Neural crest cell (in vitro differentiated cells): ENCODE data around the gene EMILIN1. TPM values are rescaled to one million over a fixed set of nuclear protein-coding genes. Genes with fewer than 3 reads are reported as not detected.
A peak's percentile ranks its signal among the peaks of the same experiment; 100 is the strongest.

Source experiments
- DNase-seq: peaks from one replicate; pipeline ENCODE4 v3.0.0; 2021; ENCODE audit warnings: low read depth, mixed read lengths, low spot score
- H3K27ac Mint-ChIP-seq: one replicate; pipeline ENCODE4 v1.8.0; 2021; ENCODE audit warnings: mild to moderate bottlenecking, mixed read lengths; ENCODE audit not compliant: unreplicated experiment
- H3K27me3 Mint-ChIP-seq: 2 replicates; pipeline ENCODE4 v1.8.0; 2021; ENCODE audit warnings: low read depth, mild to moderate bottlenecking, mixed read lengths
- H3K36me3 Mint-ChIP-seq: 2 replicates; pipeline ENCODE4 v1.8.0; 2021; ENCODE audit warnings: low read depth, mild to moderate bottlenecking, mixed read lengths
- H3K4me1 Mint-ChIP-seq: 2 replicates; pipeline ENCODE4 v1.8.0; 2021; ENCODE audit warnings: mixed read lengths
- H3K4me3 Mint-ChIP-seq: one replicate; pipeline ENCODE4 v1.8.0; 2021; ENCODE audit warnings: mild to moderate bottlenecking, mixed read lengths
- H3K9me3 Mint-ChIP-seq: 2 replicates; pipeline ENCODE4 v1.8.0; 2021; ENCODE audit warnings: mixed read lengths
- total RNA-seq: library from RNA; stranded (reverse); gene quantifications from 2 replicates; pipeline ENCODE4 v1.2.1, GENCODE V29; 2021
- TF ChIP-seq, protein P1 (sequence below): fragments of 200-600 bp; sonication (generic); conservative IDR thresholded peaks from 2 replicates; pipeline ENCODE4 v1.5.0; 2021; ENCODE audit warnings: antibody characterized with exemption, mild to moderate bottlenecking

The EMILIN1 gene
- total RNA-seq, 1 donor from 2014 or later = 24.1 TPM

DNA sequence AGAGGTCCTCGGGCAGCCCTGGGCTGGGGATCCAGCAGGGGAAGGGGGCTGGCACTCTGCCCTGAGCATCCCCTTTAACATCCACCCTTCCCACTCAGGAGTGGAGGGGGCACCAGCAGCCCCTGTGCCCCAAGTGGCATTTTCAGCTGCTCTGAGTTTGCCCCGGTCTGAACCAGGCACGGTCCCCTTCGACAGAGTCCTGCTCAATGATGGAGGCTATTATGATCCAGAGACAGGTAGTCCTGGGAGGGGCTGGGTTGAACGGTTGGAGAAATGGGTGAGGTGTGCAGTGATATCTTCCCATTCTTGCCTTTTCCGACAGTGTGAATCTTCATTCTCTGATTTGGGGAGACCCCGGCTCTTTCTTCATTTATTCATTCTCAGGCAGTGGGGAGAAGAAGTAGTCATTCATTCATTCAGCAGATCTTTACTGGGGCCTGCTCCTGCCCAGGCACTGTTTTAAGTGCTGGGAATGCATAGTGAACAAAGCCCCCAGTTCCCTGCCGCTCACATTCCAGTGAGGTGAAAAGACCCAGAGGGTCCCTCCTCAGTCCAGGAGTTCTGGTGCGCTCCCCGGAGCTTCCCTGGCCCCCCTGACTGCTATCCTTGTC is 6.8 kb downstream of the EMILIN1 start:
- Mint-ChIP-seq H3K27me3 (peaks cover 13% of the 10 kb centered on the region), H3K4me3 (peak overlapping the region; percentile 61), H3K27ac (no peak overlapping the region), H3K36me3 (no peaks in the 10 kb centered on the region), H3K9me3 (no peaks in the 10 kb centered on the region), H3K4me1 (peaks cover 33% of the 10 kb centered on the region)
- TF ChIP-seq, protein P1, sequence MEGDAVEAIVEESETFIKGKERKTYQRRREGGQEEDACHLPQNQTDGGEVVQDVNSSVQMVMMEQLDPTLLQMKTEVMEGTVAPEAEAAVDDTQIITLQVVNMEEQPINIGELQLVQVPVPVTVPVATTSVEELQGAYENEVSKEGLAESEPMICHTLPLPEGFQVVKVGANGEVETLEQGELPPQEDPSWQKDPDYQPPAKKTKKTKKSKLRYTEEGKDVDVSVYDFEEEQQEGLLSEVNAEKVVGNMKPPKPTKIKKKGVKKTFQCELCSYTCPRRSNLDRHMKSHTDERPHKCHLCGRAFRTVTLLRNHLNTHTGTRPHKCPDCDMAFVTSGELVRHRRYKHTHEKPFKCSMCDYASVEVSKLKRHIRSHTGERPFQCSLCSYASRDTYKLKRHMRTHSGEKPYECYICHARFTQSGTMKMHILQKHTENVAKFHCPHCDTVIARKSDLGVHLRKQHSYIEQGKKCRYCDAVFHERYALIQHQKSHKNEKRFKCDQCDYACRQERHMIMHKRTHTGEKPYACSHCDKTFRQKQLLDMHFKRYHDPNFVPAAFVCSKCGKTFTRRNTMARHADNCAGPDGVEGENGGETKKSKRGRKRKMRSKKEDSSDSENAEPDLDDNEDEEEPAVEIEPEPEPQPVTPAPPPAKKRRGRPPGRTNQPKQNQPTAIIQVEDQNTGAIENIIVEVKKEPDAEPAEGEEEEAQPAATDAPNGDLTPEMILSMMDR = no peak
- DNase-seq = no peak

DNA sequence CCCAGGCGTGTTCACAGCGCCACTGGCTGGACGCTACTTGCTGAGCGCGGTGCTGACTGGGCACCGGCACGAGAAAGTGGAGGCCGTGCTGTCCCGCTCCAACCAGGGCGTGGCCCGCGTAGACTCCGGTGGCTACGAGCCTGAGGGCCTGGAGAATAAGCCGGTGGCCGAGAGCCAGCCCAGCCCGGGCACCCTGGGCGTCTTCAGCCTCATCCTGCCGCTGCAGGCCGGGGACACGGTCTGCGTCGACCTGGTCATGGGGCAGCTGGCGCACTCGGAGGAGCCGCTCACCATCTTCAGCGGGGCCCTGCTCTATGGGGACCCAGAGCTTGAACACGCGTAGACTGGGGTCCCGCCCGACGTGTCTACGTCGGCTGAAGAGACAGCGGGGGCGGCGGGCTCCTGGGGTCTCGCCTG is 7.3 kb downstream of the EMILIN1 start:
- DNase-seq = peak; percentile 43
- H3K36me3 Mint-ChIP-seq = no peaks in the 10 kb centered on the region
- peak overlapping the region; percentile 61 for H3K4me3 Mint-ChIP-seq
- H3K27me3 Mint-ChIP-seq = peaks cover 13% of the 10 kb centered on the region
- no peak overlapping the region for H3K27ac Mint-ChIP-seq
- no peaks in the 10 kb centered on the region for H3K9me3 Mint-ChIP-seq
- H3K4me1 Mint-ChIP-seq = peaks cover 30% of the 10 kb centered on the region
- TF ChIP-seq, protein P1 = no peak

DNA sequence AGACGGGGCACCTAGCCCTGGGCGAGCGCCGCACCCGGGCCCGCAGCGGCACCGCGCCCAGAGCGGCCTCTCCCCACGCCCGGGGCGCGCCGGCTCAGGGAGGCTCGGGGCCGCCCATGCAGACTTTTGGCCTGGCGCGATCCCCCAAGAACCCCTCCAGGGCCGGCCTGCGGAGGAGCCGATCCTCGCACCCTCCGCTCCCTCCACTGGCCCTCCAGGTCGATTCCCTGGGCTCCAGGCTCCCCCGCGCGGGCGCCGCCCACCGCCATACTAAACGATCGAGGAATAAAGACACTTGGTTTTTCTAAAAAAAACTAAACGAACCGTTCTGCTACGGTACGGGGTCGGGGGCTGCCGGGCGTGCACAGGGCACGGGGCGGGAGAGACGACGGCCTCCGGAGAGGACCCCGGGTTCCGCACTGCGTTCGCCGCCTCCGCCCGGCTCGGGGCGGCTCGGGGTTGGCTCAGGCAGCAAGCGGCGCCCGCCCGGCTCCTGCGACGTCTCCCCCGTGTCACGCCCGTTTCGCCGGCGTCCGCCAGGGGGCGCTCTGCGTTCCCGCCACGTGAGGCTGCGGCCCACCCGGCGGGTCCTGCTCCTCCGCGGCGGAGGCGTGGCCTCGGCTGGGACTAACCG is 7.8 kb downstream of the EMILIN1 start:
- peak overlapping the region; percentile 67 for H3K27ac Mint-ChIP-seq

DNA sequence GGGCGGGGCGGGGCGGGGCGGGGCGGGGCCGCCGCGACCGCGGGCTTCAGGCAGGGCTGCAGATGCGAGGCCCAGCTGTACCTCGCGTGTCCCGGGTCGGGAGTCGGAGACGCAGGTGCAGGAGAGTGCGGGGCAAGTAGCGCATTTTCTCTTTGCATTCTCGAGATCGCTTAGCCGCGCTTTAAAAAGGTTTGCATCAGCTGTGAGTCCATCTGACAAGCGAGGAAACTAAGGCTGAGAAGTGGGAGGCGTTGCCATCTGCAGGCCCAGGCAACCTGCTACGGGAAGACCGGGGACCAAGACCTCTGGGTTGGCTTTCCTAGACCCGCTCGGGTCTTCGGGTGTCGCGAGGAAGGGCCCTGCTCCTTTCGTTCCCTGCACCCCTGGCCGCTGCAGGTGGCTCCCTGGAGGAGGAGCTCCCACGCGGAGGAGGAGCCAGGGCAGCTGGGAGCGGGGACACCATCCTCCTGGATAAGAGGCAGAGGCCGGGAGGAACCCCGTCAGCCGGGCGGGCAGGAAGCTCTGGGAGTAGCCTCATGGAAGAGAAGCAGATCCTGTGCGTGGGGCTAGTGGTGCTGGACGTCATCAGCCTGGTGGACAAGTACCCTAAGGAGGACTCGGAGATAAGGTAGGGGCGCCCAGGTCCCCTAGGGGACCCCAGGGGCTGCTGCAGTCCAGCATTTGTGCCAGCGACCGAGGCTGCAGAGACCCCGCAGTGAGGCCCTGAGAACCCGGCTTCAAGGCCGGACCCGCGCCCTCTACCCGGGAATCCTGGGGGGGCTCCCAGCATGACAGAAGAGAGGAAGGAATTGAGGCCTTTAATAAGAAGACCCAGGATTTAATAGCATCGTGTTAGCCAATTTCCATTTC is 8.5 kb downstream of the EMILIN1 start, which contains the start of gene KHK:
Gene KHK (plus strand): TSS at position 49 of the 870 bp plus-strand sequence. CDS start 488 bp downstream, at position 537.
- Mint-ChIP-seq H3K36me3 (no peaks in the 10 kb centered on the region), H3K4me3 (peak within 1 kb of the TSS; percentile 88), H3K27ac (peak within 1 kb of the TSS; percentile 67), H3K4me1 (peaks cover 19% of the 10 kb centered on the region), H3K27me3 (peaks cover 10% of the 10 kb centered on the region), H3K9me3 (no peaks in the 10 kb centered on the region)
- TF ChIP-seq, protein P1 = no peak
- DNase-seq = peak; percentile 25

More for the DNA sequence above, 7.8 kb downstream of the EMILIN1 start:
- TF ChIP-seq, protein P1 = peak; percentile 89
- H3K36me3 Mint-ChIP-seq = no peaks in the 10 kb centered on the region
- peak overlapping the region; percentile 86 for H3K4me3 Mint-ChIP-seq
- peak; percentile 100 for DNase-seq
- no peaks in the 10 kb centered on the region for H3K9me3 Mint-ChIP-seq
- H3K4me1 Mint-ChIP-seq = peaks cover 24% of the 10 kb centered on the region
- H3K27me3 Mint-ChIP-seq = peaks cover 12% of the 10 kb centered on the region

DNA sequence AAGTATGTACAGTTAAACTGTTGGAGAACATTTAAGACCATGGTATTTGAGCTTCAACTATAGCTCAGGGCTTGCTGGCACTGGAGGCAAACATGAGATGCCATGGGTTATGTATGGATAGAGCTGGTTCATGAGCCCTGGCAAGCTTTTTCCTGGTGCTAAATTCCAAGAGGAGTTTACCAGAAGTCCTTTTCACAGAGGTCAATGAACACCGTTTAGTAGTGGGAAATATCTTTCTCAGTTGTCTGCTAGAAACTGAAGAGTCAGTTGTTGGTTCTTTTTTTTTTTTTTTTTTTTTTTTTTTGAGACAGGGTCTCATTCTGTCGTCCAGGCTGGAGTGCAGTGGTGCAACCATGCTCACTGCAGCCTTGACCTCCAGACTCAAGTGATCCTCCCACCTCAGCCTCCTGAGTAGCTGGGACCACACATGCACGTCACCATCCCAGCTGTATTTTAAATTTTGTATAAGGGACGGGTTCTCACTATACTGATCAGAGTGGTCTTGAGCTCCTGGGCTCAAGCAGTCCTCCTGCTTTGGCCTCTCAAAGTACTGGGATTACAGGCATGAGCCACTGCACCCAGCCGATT is 9.5 kb downstream of the EMILIN1 start:
- H3K4me3 Mint-ChIP-seq = peak overlapping the region; percentile 88
- peaks cover 19% of the 10 kb centered on the region for H3K4me1 Mint-ChIP-seq
- no peak overlapping the region for H3K27ac Mint-ChIP-seq
- H3K36me3 Mint-ChIP-seq = no peaks in the 10 kb centered on the region
- TF ChIP-seq, protein P1 = no peak
- peaks cover 10% of the 10 kb centered on the region for H3K27me3 Mint-ChIP-seq
- no peak for DNase-seq
- H3K9me3 Mint-ChIP-seq = no peaks in the 10 kb centered on the region
